Small intestine (tissue), 16 donors: ENCODE data around the gene SESTD1. TPM values are rescaled to one million over a fixed set of nuclear protein-coding genes. Genes with fewer than 3 reads are reported as not detected.

Experiments used
- DNase-seq, 2 donors: peaks; one replicate each; pipeline versions ENCODE4 v3.0.0 to v3.0.0-alpha.2; 2013
- FAIRE-seq: peaks from 2 replicates; lab custom pipeline; 2012; peaks lifted over from hg19 to GRCh38; lab: Jason Lieb, UNC
- H3K27ac ChIP-seq, 3 donors: one replicate each; pipeline ENCODE4 v1.5.1; 2013; ENCODE audit warnings: low read length in 2 of 3, mild to moderate bottlenecking in 2 of 3, control low read depth in 1 of 3, inconsistent platforms in 1 of 3, low read depth in 1 of 3, moderate library complexity in 1 of 3
- H3K27me3 ChIP-seq, 3 donors: one replicate each; pipeline ENCODE4 v1.6.1; 2013; ENCODE audit warnings: low read length in 3 of 3, inconsistent platforms in 1 of 3; ENCODE audit not compliant: control insufficient read depth in 3 of 3, insufficient read depth in 3 of 3
- H3K36me3 ChIP-seq, 3 donors: one replicate each; pipeline ENCODE4 v1.6.1; 2013; ENCODE audit warnings: low read length in 3 of 3, inconsistent platforms in 1 of 3, low read depth in 1 of 3, mild to moderate bottlenecking in 1 of 3, moderate library complexity in 1 of 3; ENCODE audit not compliant: control insufficient read depth in 3 of 3, insufficient read depth in 2 of 3
- H3K4me1 ChIP-seq, 3 donors: one replicate each; pipeline ENCODE4 v1.6.1; 2013; ENCODE audit warnings: low read length in 2 of 3, inconsistent platforms in 1 of 3, low read depth in 1 of 3, mild to moderate bottlenecking in 1 of 3, moderate library complexity in 1 of 3; ENCODE audit not compliant: control insufficient read depth in 3 of 3, insufficient read depth in 2 of 3
- H3K4me3 ChIP-seq, 3 donors: one replicate each; pipeline ENCODE4 v1.5.1; 2013; ENCODE audit warnings: low read length in 3 of 3, control low read depth in 1 of 3, inconsistent platforms in 1 of 3, low read depth in 1 of 3, mild to moderate bottlenecking in 1 of 3, moderate library complexity in 1 of 3
- H3K9me3 ChIP-seq, 2 donors: one replicate each; pipeline ENCODE4 v1.6.1; 2013; ENCODE audit warnings: low read depth in 1 of 2, low read length in 1 of 2; ENCODE audit not compliant: control insufficient read depth in 2 of 2, insufficient read depth in 1 of 2
- WGBS, 3 donors: extraction: QIAGEN DNeasy Blood & Tissue Kit; methylation state at CpG; one replicate each; pipeline ENCODE4 v1.1.7; 2013; 5-methylcytosine and 5-hydroxymethylcytosine counted together
- long read RNA-seq, 10 donors: transcript quantifications; one replicate each; lab custom pipeline, GENCODE V29; 2026
- polyA plus RNA-seq, 4 donors: library from polyadenylated mRNA; stranded (reverse) in 3 of 4; unstranded in 1 of 4; fragments of 200-250 nt in 3 of 4; fragments of 120-200 nt in 1 of 4; gene quantifications; one replicate each; pipeline versions ENCODE4 v1.2.1 to v1.2.3, GENCODE V29; 2013
- donor health status: healthy with polysubstance abuse.
- donor health status: control.
- donor health status: control.
- donor health status: Bipolar disorder and iron deficiency.
- donor health status: healthy.

Gene SESTD1
- polyA plus RNA-seq: 10 to 100 TPM; 10.9 to 33.2 (median 14.6) TPM
- long read RNA-seq, donor 1: 0 reads
- long read RNA-seq, donor 2, full-length matches to known transcripts: 1 of 1 reads
- long read RNA-seq, donor 2, partial matches to known transcripts: 0 of 1 reads
- long read RNA-seq, donor 2, other reads (novel, unspliced or antisense): 0 of 1 reads
- long read RNA-seq, donor 3, full-length matches to known transcripts: 1 of 1 reads
- long read RNA-seq, donor 3, partial matches to known transcripts: 0 of 1 reads
- long read RNA-seq, donor 3, other reads (novel, unspliced or antisense): 0 of 1 reads
- long read RNA-seq, donor 4: 0 reads
- long read RNA-seq, donor 5: 0 reads
- long read RNA-seq, donor 6, full-length matches to known transcripts: 2 of 2 reads
- long read RNA-seq, donor 6, partial matches to known transcripts: 0 of 2 reads
- long read RNA-seq, donor 6, other reads (novel, unspliced or antisense): 0 of 2 reads
- long read RNA-seq, donor 7: 0 reads
- long read RNA-seq, donor 8: 0 reads
- long read RNA-seq, donor 9: 0 reads
- long read RNA-seq, donor 10, full-length matches to known transcripts: 2 of 2 reads
- long read RNA-seq, donor 10, partial matches to known transcripts: 0 of 2 reads
- long read RNA-seq, donor 10, other reads (novel, unspliced or antisense): 0 of 2 reads

GRCh38 chr2:179264368-179265081 lies at the start of gene SESTD1:
TSS of gene SESTD1 (minus strand) at chr2:179264832. CDS start at chr2:179191841, 72,991 bp downstream.
- Histone ChIP-seq H3K4me3 (peak within 1 kb of the TSS; percentile 59 to 82 (median 77)), H3K27ac (peak within 1 kb of the TSS; percentile 74 to 77 (median 75)), H3K27me3 (no peaks in the 10 kb centered on the region), H3K4me1 (peaks cover 0 to 6% (median 2%) of the 10 kb centered on the region in 3 donors), H3K36me3 (no peaks in the 10 kb centered on the region), H3K9me3 (no peaks in the 10 kb centered on the region)
- DNase-seq: peak; percentile 82 to 85
- WGBS, 3 donors: 0 to 1% (median 1%) methylated on average over 55 to 96 of the region's 96 CpGs
- no peak for FAIRE-seq

GRCh38 chr2:179313057-179313456 lies 48.4 kb upstream of the SESTD1 start:
- no peak for FAIRE-seq
- H3K27me3 ChIP-seq: no peaks in the 10 kb centered on the region
- H3K4me3 ChIP-seq: no peak overlapping the region
- no peaks in the 10 kb centered on the region for H3K4me1 ChIP-seq
- H3K9me3 ChIP-seq: peaks cover 0 to 3% of the 10 kb centered on the region in 2 donors
- peak in 1 of 2 donors; percentile 5 for DNase-seq
- no peaks in the 10 kb centered on the region for H3K36me3 ChIP-seq
- H3K27ac ChIP-seq: no peak overlapping the region

- Histone ChIP-seq H3K27me3 (no peaks in the 10 kb centered on the region), H3K9me3 (peaks cover 0 to 3% of the 10 kb centered on the region in 2 donors), H3K27ac (no peak overlapping the region), H3K4me3 (no peak overlapping the region), H3K36me3 (no peaks in the 10 kb centered on the region), H3K4me1 (no peaks in the 10 kb centered on the region)
- 62 to 91% (median 86%) methylated on average over 1 of the region's 1 CpG for WGBS, 3 donors
- FAIRE-seq: no peak
- DNase-seq: no peak
Observed at GRCh38 chr2:179311101-179311500, 46.5 kb upstream of the SESTD1 start.

GRCh38 chr2:179307616-179308371 lies 43.2 kb upstream of the SESTD1 start:
- no peaks in the 10 kb centered on the region for H3K9me3 ChIP-seq
- no peaks in the 10 kb centered on the region for H3K36me3 ChIP-seq
- H3K4me3 ChIP-seq: no peak overlapping the region
- H3K4me1 ChIP-seq: no peaks in the 10 kb centered on the region
- DNase-seq (no peak), FAIRE-seq (no peak)
- no peaks in the 10 kb centered on the region for H3K27me3 ChIP-seq
- 61 to 78% (median 64%) methylated on average over 5 of the region's 5 CpGs for WGBS, 3 donors
- no peak overlapping the region for H3K27ac ChIP-seq

GRCh38 chr2:179305125-179305524 lies 40.5 kb upstream of the SESTD1 start:
- Histone ChIP-seq H3K36me3 (no peaks in the 10 kb centered on the region), H3K4me1 (no peaks in the 10 kb centered on the region), H3K4me3 (no peak overlapping the region), H3K9me3 (peaks cover 0 to 1% of the 10 kb centered on the region in 2 donors), H3K27me3 (no peaks in the 10 kb centered on the region), H3K27ac (no peak overlapping the region)
- FAIRE-seq: peak; percentile 41
- 86 to 91% (median 89%) methylated on average over 3 of the region's 3 CpGs for WGBS, 3 donors
- DNase-seq: no peak

GRCh38 chr2:179304424-179304823 lies 39.8 kb upstream of the SESTD1 start:
- FAIRE-seq (no peak), DNase-seq (no peak)
- Histone ChIP-seq H3K36me3 (no peaks in the 10 kb centered on the region), H3K9me3 (peaks cover 0 to 1% of the 10 kb centered on the region in 2 donors), H3K4me1 (no peaks in the 10 kb centered on the region), H3K4me3 (no peak overlapping the region), H3K27ac (no peak overlapping the region), H3K27me3 (no peaks in the 10 kb centered on the region)
- WGBS, 3 donors: 71 to 77% (median 75%) methylated on average over 2 of the region's 2 CpGs

GRCh38 chr2:179302764-179303571 lies 38.3 kb upstream of the SESTD1 start:
- peaks cover 0 to 1% of the 10 kb centered on the region in 2 donors for H3K9me3 ChIP-seq
- no peak overlapping the region for H3K27ac ChIP-seq
- H3K36me3 ChIP-seq: no peaks in the 10 kb centered on the region
- DNase-seq (no peak), FAIRE-seq (no peak)
- no peak overlapping the region for H3K4me3 ChIP-seq
- H3K27me3 ChIP-seq: no peaks in the 10 kb centered on the region
- H3K4me1 ChIP-seq: no peaks in the 10 kb centered on the region
- WGBS, 3 donors: 82 to 91% (median 83%) methylated on average over 6 of the region's 6 CpGs
